ENCODE results near the gene PPP1R17. TPM values are rescaled to one million over a fixed set of nuclear protein-coding genes. Genes with fewer than 3 reads are reported as not detected.

PPP1R17 gene
- total and polyA plus RNA-seq, 2 donors (not counting 3 experiments of a cell fraction or from before 2014, with no cell fraction given), result not detected

DNA sequence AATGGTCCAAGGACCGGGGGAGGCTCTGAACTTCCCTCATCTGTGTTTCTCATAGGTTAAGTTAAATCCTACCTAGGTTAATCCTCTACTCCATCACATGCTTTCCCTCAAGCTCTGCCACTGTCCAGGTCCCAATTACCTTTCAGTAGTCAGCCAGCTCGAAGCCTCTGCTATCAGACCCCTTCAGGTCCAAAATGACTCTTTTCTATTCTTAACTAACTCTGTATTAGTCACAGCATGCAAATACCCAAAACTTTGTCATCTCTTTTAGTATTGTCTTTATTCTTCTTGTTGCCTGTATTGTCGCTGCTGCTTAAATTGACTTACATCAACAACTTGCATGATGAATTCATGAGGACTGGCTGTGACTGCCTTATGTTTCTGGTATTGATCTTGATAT, 15.3 kb downstream of the PPP1R17 start:
- no peak overlapping the region for H3K27ac ChIP-seq (ENCODE audit: insufficient read depth, low read depth, low read length)
- no peaks in the 10 kb centered on the region for H3K36me3 ChIP-seq (ENCODE audit: control insufficient read depth in 2 of 2, extremely low read depth in 1 of 2, insufficient read depth in 2 of 2, low read length in 2 of 2)
- no peaks in the 10 kb centered on the region for H3K4me1 ChIP-seq (ENCODE audit: control insufficient read depth, extremely low read depth, insufficient read depth, low read length)
- no peaks in the 10 kb centered on the region for H4K20me1 ChIP-seq (replicated peaks; ENCODE audit: control insufficient read depth, extremely low read depth, insufficient read depth, low read length)
- intact Hi-C loops (cut with micrococcal nuclease) (no loop called here), dilution Hi-C loops (cut with MboI; ENCODE audit: extremely low pct_ligation_motif_present, low sequenced_read_pairs) (no loop called here)
- FAIRE-seq (no peak), DNase-seq (ENCODE audit: low read depth, low spot score) (no peak)
- CTCF ChIA-PET, result no interaction called here
- no peaks in the 10 kb centered on the region for H3K9me1 ChIP-seq (replicated peaks; ENCODE audit: control insufficient read depth, extremely low read depth, insufficient read depth, low read length)
- no peaks in the 10 kb centered on the region for H3K27me3 ChIP-seq (ENCODE audit: control insufficient read depth in 2 of 2, insufficient read depth in 2 of 2, low read length in 2 of 2)
- POLR2A ChIA-PET, result no interaction called here
- no peak overlapping the region for H3K4me2 ChIP-seq (ENCODE audit: insufficient read depth, low read length)
- no peak overlapping the region for H3K4me3 ChIP-seq (replicated peaks in 1 of 3; ENCODE audit: insufficient read depth in 1 of 3, low read depth in 1 of 3, low read length in 3 of 3)
- H3K79me2 ChIP-seq (ENCODE audit: control insufficient read depth, insufficient read depth, low read length), result no peaks in the 10 kb centered on the region
- no peak overlapping the region for H3K9ac ChIP-seq (replicated peaks; ENCODE audit: extremely low read depth, insufficient read depth, low read length)
- BruUV-seq (replicated peaks), result no TSS peak
- no peak overlapping the region for H2AFZ ChIP-seq (ENCODE audit: low read depth, low read length)
- no peak for TF ChIP-seq POLR2AphosphoS5 (IDR thresholded peaks at IDR 0.05; ENCODE audit: insufficient read depth, low read depth, low read length)
- TF ChIP-seq EZH2 (IDR thresholded peaks at IDR 0.05; ENCODE audit: borderline replicate concordance, low read depth, low read length, severe bottlenecking), result no peak
- no peak for TF ChIP-seq FOS (IDR thresholded peaks at IDR 0.05; ENCODE audit: borderline replicate concordance, insufficient read depth, low read length)
- H3K9me3 ChIP-seq (replicated peaks; ENCODE audit: control insufficient read depth, insufficient read depth, low read length), result no peaks in the 10 kb centered on the region

DNA sequence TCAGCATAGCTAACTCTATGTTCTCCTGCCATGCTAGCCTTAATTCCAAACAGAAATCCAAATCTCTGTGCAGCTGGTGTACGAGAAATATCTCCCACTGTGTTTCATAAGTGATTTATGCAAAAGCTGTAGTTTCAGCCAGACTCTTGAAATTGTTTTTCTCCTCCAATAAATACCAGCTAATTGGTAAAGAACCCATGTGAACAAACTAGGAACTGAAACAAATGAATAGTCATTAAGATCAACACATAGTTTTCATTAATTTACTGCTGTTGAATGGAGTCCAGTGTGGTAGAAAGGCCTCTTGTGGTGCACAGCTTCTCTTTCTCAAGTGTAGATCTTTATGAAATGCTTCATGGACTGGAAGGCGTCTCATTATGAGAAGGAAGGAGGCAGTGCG, 18.4 kb downstream of the PPP1R17 start:
- H3K9ac ChIP-seq (replicated peaks; ENCODE audit: extremely low read depth, insufficient read depth, low read length), result no peak overlapping the region
- H3K9me3 ChIP-seq (replicated peaks; ENCODE audit: control insufficient read depth, insufficient read depth, low read length), result no peaks in the 10 kb centered on the region
- H3K27ac ChIP-seq (ENCODE audit: insufficient read depth, low read depth, low read length), result no peak overlapping the region
- no peak overlapping the region for H3K4me3 ChIP-seq (replicated peaks in 1 of 3; ENCODE audit: insufficient read depth in 1 of 3, low read depth in 1 of 3, low read length in 3 of 3)
- H3K79me2 ChIP-seq (ENCODE audit: control insufficient read depth, insufficient read depth, low read length), result no peaks in the 10 kb centered on the region
- H4K20me1 ChIP-seq (replicated peaks; ENCODE audit: control insufficient read depth, extremely low read depth, insufficient read depth, low read length), result no peaks in the 10 kb centered on the region
- no peaks in the 10 kb centered on the region for H3K9me1 ChIP-seq (replicated peaks; ENCODE audit: control insufficient read depth, extremely low read depth, insufficient read depth, low read length)
- no peak overlapping the region for H3K4me2 ChIP-seq (ENCODE audit: insufficient read depth, low read length)
- H2AFZ ChIP-seq (ENCODE audit: low read depth, low read length), result no peak overlapping the region
- H3K36me3 ChIP-seq (ENCODE audit: control insufficient read depth in 2 of 2, extremely low read depth in 1 of 2, insufficient read depth in 2 of 2, low read length in 2 of 2), result no peaks in the 10 kb centered on the region
- intact Hi-C loops (cut with micrococcal nuclease) (no loop called here), dilution Hi-C loops (cut with MboI; ENCODE audit: extremely low pct_ligation_motif_present, low sequenced_read_pairs) (no loop called here)
- no TSS peak for BruUV-seq (replicated peaks)
- no peak for DNase-seq (ENCODE audit: low read depth, low spot score)
- CTCF ChIA-PET, result interaction anchor here (1.2 kb wide), 2 partner anchors 9 to 583 kb away, joined by 3 read pairs; no protein-coding TSS in a partner anchor
- H3K4me1 ChIP-seq (ENCODE audit: control insufficient read depth, extremely low read depth, insufficient read depth, low read length), result no peaks in the 10 kb centered on the region
- POLR2A ChIA-PET, result no interaction called here
- FAIRE-seq, result no peak
- no peak for TF ChIP-seq POLR2AphosphoS5 (IDR thresholded peaks at IDR 0.05; ENCODE audit: insufficient read depth, low read depth, low read length)
- H3K27me3 ChIP-seq (ENCODE audit: control insufficient read depth in 2 of 2, insufficient read depth in 2 of 2, low read length in 2 of 2), result no peaks in the 10 kb centered on the region
